HT-29 (cell line): Measurements from ENCODE around the gene SCRN1. TPM values are rescaled to one million over a fixed set of nuclear protein-coding genes. Genes with fewer than 3 reads are reported as not detected.
"Not testable (repeated sequence)": the region's sequence is repeated elsewhere in the genome, so short reads cannot be mapped to it uniquely, and the experiment has no call there.

Experiments
- DNase-seq: peaks from one replicate; pipeline ENCODE4 v3.0.0-alpha.2; 2015; ENCODE audit warnings: low spot score
- total RNA-seq: library from RNA; depleted of rRNA; stranded (reverse); fragments of >200 nt; shearing (Covaris generic); gene quantifications from 2 replicates; pipeline ENCODE4 v1.2.3, GENCODE V29; 2014

The SCRN1 gene
- total RNA-seq, 1 experiment from 2014 or later: 18.6 TPM

- DNase-seq: no peak
Measured at GRCh38 chr7:29892231-29892630, 97.4 kb downstream of the SCRN1 start.

DNA sequence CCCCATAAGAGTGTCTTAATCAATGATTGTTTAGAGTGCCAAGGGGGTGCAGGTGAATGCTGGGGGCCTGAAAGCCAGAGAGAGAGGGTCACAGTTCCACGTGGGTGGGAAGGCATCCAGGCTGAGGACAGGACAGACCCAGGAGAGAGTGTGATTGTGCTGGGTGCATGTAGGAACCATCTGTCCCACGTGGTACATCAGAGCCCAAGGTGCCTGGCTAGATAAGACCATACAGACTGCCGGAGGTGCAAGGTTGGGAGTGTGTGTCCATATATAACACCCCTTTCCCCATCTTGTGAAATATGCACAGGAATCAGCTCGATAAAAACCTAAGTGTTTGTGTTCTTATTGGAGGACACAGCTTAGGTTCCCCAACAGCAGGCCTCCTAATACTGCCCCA is 97.8 kb downstream of the SCRN1 start:
- DNase-seq: no peak

DNA sequence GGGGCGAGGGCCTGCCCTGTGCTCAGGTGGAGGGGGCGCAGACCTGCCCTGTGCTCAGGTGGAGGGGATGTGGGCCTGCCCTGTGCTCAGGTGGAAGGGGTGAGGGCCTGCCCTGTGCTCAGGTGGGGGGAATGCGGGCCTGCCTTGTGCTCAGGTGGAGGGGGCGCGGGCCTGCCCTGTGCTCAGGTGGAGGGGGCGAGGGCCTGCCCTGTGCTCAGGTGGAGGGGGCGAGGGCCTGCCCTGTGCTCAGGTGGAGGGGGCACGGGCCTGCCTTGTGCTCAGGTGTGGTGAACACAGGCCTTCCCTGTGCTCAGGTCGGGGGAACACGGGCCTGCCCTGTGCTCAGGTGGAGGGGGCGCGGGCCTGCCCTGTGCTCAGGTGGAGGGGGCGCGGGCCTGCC is 98.8 kb downstream of the SCRN1 start:
- DNase-seq: not testable (repeated sequence)

DNA sequence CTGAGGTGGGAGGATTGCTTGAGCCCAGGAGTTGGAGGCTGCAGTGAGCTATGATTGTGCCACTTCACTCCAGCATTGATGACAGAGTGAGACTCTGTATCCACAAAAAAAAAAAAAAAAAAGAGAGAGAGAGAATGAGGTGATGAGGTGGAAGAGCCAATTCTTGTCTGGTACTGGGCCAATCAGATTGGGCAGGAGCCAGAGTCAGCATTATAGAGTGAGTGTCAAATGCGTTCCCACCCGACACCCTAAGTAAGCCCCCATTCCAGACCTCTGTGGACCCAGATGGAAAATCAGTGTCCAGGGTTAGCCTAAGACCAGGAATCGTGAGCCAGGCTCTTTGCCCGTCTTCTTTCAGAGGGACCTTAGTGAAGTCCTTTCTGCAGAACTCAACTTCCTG is 99.3 kb downstream of the SCRN1 start:
- no peak for DNase-seq

- DNase-seq: no peak
Measured at GRCh38 chr7:29889288-29889687, 100.3 kb downstream of the SCRN1 start.

GRCh38 chr7:29888006-29888405 is 101.6 kb downstream of the SCRN1 start:
- no peak for DNase-seq

- DNase-seq: no peak
Measured at GRCh38 chr7:29886827-29887226, 102.8 kb downstream of the SCRN1 start.

DNA sequence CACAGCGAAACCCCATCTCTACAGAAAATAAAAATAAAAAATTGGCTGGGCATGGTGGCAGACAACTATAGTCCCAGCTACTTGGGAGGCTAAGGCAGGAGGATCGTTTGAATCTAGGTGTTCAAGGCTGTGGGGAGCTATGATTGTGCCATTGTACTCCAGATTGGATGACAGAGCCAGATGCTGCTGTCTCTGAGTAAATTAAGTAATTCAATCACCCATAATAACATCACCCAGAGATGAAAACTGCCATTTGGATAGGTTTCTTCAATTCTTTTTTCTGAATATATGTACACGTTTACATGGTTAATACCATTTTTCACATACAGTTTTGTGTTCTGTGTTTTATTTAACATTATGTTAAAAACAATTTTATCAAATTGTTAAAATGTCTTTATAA is 104.0 kb downstream of the SCRN1 start:
- no peak for DNase-seq

- DNase-seq: peak; percentile 18
Measured at GRCh38 chr7:29884399-29885272, 105.0 kb downstream of the SCRN1 start.

- DNase-seq: no peak
Measured at GRCh38 chr7:29883462-29884398, 105.9 kb downstream of the SCRN1 start.

DNA sequence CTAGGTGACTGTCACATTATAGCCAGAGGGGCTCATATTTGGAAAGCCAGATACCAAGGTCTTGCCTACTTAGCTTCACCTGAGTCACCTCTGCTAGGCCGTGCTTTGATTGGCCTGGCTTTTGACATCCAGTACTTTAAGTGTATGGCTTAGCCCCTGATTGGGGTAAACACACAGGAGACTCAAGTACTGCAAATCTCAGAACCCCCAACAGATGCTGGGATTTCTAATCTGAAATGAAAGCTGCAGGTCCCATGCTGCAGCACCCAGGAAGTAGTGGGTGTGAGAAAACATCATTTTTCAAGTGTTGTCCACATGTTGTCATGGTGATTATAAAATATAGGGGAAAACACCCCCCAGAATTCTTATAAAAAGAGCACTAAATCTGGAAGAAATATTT is 107.1 kb downstream of the SCRN1 start:
- no peak for DNase-seq

DNA sequence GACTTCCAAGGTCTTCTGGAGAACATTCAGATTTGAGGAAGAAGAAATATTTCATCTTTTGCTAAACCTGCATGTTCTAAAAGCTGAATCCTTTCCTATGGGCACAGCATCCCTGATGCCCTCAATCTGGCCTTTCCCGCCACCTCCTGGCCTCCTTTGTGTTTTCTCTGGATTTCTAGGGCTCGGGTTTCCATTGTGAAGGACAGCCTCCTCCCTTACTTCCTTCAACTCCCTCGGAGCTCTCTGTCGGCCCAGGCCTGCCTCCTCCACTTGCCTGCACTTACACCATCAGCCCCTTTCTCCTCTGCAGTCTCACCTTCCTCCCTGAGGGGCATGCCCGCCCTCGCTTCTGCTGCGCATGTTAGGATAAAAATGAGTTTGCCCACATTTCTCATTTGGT is 107.9 kb downstream of the SCRN1 start:
- DNase-seq: no peak

DNA sequence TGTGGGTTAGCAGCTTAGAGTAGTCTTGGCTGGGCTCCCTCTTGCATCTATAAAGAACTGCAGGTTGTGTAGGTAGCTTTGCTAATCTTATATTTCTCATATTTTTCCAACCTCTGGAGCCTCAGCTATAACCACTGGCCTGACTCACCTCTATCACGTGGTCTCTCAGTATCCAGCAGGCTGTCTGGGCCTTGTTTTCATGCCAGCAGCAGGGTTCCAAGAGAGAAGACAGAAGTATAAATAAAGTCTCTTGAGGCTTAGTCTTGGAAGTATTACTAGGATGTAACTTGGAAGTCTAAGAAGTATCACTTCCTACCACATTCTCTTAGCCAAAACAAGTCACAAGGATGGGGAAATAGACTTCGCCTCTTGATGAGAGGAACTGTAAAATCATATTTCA is 110.0 kb downstream of the SCRN1 start:
- no peak for DNase-seq

DNA sequence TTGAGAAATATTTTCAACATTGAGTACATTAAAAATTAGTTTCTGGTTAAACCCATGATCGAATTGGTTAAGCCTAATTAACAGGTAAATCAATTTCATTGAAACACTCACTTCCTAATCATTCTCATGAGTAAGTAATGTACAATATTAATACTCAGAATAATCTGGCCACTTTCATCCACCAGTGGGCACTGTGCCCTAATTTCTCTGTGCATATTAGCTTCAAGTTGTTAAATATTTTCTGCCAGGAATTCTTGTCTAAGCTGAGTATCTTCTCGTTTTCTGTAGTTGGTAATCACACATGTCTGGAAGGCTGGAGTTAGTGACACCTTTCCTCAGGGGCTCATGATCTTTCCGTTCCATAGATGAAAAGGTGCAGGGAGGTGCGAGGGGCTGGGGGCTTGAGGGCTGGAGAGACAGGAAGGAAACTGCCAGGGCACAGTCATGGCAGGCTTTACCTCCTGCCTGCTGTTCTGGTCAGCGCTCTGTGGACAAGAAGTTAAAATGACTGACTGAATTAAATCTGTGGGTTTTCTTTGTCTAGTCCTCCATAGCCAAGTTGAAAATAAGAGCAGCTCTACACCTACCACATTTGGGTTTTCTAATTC is 111.4 kb downstream of the SCRN1 start:
- peak; percentile 79 for DNase-seq

GRCh38 chr7:29877196-29877595 is 112.4 kb downstream of the SCRN1 start:
- DNase-seq: peak; percentile 19

GRCh38 chr7:29875741-29876140 is 113.9 kb downstream of the SCRN1 start:
- no peak for DNase-seq

GRCh38 chr7:29873644-29874294 is 115.8 kb downstream of the SCRN1 start:
- DNase-seq: no peak

DNA sequence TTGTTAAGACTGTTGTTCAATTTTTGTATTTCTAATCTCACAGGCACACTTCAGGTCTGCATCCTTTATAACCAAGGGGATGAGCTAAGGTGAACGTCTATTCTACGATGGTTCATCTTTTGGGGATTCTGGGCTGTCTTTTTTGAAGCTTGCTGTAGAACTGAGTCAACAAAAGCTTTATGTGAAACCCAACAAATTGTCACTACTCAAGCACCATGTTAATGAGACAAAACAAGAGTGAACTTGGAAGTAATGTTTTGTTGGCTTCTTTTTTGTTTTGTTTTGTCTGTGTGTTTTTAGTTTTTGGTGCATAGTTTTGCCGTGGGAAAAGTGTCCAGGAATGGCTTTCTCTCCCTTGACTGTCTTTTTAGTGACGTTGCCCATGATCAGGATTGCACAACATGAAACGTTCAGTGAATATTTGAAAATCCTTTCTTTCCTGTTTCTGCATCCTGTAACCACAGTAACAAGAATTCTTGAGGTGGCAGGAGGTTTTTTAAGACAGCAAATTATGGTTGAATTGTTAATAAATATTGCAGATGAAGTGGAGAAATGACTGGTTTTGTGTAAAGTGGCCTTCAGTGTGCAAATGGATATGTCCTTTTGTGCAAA is 117.7 kb downstream of the SCRN1 start:
- no peak for DNase-seq
